ENCODE data around the gene BBS9.

DNA sequence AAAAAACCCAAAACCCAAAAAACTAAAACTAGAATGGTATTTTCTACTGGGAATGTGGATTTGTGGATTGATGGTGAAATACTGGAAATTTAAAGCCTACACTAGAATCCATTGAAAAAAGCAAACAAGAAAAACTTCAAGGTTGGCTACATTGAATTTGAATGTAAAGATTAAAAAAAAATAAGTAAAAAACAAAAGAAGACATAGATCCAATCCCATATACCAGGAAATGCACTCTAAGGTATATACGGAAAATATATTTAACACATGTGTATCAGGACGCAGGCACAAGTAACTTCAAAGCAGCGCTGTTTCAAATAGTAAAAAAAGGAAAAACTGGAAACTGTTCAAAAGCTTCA, 754 bp upstream of the BBS9 start:
- TF ChIP-seq, protein P1, sequence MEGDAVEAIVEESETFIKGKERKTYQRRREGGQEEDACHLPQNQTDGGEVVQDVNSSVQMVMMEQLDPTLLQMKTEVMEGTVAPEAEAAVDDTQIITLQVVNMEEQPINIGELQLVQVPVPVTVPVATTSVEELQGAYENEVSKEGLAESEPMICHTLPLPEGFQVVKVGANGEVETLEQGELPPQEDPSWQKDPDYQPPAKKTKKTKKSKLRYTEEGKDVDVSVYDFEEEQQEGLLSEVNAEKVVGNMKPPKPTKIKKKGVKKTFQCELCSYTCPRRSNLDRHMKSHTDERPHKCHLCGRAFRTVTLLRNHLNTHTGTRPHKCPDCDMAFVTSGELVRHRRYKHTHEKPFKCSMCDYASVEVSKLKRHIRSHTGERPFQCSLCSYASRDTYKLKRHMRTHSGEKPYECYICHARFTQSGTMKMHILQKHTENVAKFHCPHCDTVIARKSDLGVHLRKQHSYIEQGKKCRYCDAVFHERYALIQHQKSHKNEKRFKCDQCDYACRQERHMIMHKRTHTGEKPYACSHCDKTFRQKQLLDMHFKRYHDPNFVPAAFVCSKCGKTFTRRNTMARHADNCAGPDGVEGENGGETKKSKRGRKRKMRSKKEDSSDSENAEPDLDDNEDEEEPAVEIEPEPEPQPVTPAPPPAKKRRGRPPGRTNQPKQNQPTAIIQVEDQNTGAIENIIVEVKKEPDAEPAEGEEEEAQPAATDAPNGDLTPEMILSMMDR (IDR thresholded peaks at IDR 0.05): no peak
- no peak for TF ChIP-seq POLR2A (IDR thresholded peaks at IDR 0.05)
